Femur (tissue), 1 donor: ENCODE measurements around the gene CASK.

Experiments used
- DNase-seq: peaks from one replicate; pipeline ENCODE4 v3.0.0-alpha.2; 2017

CASK gene

DNA sequence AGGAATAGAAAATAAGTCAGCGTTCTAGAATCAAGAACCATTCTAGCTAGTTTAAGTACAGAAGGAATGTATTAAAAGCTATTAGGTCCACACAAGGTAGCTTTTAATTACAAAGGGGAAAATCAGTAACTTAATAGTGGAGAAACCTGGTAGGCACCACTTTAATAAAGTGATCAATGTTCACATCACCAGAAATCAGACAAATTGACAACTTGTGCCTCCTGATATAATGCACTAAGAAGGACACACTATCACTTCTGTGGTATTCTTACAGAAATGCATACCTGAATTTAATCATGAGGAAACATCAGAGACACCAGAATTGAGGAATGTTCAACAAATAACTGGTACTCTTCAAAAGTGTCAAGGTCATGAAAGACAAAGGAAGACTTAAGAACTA lies 421.4 kb downstream of the CASK start:
- no peak for DNase-seq

DNA sequence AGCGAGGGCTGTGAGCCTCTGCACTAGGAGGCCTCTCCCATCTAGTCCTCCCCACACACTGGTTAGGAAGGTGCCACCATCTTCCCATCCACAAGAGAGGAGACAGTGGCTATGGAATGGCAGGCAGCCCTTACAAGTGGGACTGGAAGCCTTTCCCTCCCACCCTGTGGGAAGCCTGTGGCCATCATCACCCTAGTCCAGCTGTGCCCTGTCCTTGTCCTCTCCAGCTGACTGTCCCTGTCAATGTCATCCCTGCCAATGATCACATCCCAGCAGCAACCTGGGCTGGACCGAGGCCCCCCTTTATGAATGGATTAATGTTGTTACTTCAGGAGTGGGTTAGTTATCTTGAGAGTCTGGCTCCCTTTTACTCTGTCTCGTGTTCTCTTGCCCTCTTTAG lies 423.4 kb downstream of the CASK start:
- DNase-seq, result no peak

GRCh38 chrX:41499195-41499594 lies 424.2 kb downstream of the CASK start:
- no peak for DNase-seq

DNA sequence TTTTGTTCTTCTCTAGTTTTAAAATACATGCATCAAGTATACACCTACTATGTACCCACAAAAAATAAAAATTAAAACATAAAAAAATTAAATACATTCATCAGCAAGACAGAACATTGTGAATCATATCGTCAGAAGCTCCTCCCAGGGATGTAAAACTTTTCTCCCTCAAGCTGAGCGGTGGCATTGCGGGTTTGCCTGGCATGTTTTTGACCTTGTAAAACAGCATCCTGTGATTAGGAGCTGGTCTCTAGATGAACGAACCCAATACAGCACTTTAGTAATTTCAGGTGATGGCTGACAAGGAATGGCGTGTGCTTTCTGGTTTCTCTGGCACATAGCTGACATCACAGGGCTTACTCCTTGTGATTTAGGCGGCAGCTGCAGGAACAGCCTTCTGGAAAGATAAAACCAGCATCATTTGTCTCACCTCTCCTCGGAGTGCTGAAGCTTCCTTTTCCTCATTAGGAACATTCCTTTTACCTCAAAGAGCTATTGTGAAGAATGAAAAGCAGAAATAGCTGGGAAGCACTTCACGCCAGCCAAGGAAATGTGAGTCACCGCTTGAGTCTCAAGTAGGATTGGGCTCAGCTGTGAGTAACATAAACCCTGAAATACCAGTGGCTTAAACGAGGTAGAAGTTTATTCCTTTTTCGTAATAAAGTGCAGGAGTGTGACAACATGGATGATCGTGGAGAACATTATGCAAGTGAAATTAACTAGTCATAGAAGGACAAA lies 431.9 kb downstream of the CASK start:
- DNase-seq, result peak; percentile 37

- no peak for DNase-seq
Observed at GRCh38 chrX:41490446-41490845, 432.9 kb downstream of the CASK start.

GRCh38 chrX:41482154-41482850 lies 441.1 kb downstream of the CASK start:
- no peak for DNase-seq

DNA sequence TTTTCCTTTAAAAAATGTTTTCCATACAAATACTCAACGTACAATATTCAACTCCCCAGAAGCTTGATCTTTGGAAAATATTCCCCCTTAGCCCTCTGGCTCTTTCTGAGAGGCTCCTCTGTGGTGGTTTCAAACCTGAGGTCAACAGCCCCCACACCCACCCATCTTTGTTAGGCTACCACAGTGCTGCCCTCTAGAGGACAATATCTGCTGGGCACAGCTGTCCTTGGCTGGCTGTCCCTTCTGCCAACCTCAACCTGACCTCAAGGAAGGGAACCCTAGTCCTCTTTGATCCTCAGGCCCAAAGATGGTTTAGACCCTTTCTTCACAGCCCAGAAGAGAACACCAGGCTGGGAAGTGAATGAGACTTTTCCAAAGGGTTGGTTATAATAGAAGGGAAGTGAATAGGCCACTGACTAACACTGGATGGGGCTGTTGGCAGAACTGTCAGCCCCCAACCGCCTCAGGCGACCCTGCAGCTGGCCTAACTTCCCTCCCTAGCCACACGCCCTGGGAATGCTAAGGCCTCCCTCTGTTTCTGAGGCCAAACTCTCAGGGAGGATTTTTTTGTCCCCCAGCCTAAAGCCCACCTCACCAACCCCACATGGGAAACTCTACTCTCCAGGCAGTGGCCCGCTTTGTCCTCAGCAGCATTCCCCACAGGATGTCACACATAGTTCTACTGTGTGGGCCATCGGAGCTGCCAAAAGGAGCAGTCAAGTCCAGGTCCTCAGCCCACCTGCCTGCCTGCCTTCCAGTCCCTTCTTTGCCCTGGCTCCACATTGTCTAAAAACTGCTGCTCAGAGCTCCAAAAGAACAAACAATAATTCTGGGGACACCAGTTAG lies 441.9 kb downstream of the CASK start:
- no peak for DNase-seq

GRCh38 chrX:41480508-41481260 lies 442.7 kb downstream of the CASK start:
- DNase-seq, result no peak

DNA sequence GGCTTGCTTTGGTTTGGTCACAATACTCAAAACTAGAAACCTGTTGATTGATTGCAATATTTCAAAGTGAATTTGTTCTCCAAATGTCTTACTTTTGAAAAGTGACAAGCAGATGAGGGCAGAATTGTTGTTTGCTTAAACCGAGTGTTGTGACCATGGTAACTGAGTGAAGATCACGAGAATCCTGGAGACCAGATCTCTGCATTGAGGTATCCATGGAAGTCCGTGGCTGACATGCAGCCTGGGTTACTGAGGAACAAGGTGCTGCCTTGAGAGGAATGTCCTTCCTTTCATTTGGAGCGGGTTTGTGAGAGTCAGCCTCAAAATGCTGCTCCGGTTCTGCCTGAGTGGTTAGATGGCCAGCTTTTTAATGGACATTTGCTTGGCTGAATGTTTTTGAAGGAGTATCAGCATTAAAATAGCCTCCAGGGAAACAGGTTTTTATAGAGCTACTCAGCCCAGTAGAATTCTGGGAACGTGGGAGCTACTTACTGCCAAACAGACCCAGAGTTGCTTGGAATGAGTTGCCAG lies 444.9 kb downstream of the CASK start:
- no peak for DNase-seq

GRCh38 chrX:41475591-41476241 lies 447.6 kb downstream of the CASK start:
- DNase-seq, result peak; percentile 46

- DNase-seq, result no peak
Observed at GRCh38 chrX:41475191-41475590, 448.2 kb downstream of the CASK start.

DNA sequence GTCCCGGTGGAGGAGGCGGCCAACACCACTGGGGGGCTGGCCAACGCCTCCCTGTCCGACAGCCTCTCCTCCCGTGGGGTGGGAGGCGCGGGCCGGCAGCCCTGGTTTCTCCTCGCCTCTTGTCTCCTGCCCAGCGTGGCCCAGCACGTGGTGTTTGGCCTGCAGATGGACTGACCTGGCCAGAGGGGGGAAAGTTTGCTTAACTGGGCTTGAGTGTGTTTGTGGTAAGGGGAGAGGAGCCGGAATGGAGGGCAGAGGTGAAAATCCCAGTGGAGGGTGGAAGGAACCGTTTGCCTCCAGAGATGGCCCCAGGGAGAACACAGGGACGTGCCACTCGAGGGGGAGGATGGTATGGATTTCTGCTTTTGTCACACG lies 448.6 kb downstream of the CASK start:
- DNase-seq, result no peak

GRCh38 chrX:41473936-41474725 lies 449.2 kb downstream of the CASK start:
- no peak for DNase-seq

DNA sequence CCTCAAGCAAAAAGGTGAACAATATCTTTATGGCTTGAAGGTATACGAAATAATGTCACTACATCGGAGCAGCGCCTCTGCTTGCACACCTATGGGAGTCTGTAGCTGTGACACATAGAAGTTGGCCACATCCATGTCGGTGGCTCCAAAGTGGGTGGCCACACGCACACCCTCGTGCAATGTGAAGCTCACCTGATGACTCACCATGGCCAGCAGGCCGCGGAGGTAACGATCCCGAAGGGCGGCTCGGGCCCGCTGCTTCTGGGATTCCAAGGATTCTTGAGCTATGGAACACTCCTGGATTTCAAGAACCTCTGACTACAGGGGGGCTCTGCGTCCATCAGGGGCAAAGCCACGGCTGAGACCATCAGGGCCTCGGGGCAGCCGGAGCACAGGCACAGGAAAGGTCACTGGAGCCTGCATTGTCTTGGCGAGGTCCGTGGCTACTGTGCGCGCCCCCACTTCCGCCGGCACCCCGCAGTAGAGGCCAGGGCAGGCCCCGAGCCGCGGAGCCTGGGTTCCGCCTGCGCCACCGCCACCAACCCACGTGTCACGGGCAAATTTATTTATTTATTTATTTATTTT lies 451.0 kb downstream of the CASK start:
- DNase-seq, result no peak

DNA sequence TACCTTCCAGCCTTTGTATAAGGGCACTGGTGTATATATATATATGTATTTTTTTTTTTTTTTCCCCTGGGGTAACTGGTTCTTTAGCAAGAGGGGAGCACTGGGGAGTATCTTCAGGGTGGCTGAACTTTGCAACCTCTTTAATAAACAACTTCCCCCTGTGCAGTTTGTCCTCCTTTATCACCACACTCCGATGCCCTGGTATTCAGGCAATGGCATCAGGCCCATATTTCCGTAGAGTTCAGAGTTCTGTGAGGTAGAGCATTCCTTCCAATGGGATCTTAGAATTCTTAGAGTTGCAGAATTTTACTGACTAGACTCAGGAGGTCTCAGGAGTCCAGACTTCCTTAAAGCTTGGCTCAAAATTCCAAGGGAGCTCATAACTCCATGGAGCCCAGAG lies 451.6 kb downstream of the CASK start:
- DNase-seq, result no peak

GRCh38 chrX:41470706-41471105 lies 452.6 kb downstream of the CASK start:
- no peak for DNase-seq

- peak; percentile 46 for DNase-seq
Observed at GRCh38 chrX:41468647-41469323, 454.6 kb downstream of the CASK start.
